Panc1 (cell line): ENCODE results near the gene C14orf93.
"Not testable (repeated sequence)": the region's sequence is repeated elsewhere in the genome, so short reads cannot be mapped to it uniquely, and the experiment has no call there.

Experiments
- CTCF ChIP-seq: fragments of 450-650 bp; IDR thresholded peaks from 2 replicates; pipeline ENCODE4 v1.5.1; 2017; ENCODE audit warnings: mild to moderate bottlenecking
- REST ChIP-seq, 2 experiments: IDR thresholded peaks; 2 replicates each; pipeline ENCODE4 v1.6.1; 2011 to 2012; ENCODE audit warnings: low read depth in 2 of 2, control low read depth in 1 of 2, low read length in 1 of 2, mild to moderate bottlenecking in 1 of 2, moderate library complexity in 1 of 2; ENCODE audit not compliant: insufficient read depth in 1 of 2
- TCF7L2 ChIP-seq: IDR thresholded peaks from 2 replicates; pipeline ENCODE4 v1.6.1; 2011; ENCODE audit warnings: mild to moderate bottlenecking, low read depth, low read length, inconsistent platforms

GRCh38 chr14:23013749-23014054 is 3.8 kb upstream of the C14orf93 start:
- not testable (repeated sequence) for TF ChIP-seq REST (IDR thresholded peaks at IDR 0.05; ENCODE audit: insufficient read depth in 1 of 2, low read depth in 2 of 2, low read length in 1 of 2); TCF7L2; CTCF
